T1000 (cell line): ENCODE measurements around the gene DNAJB11.
"Not testable (repeated sequence)": the region's sequence is repeated elsewhere in the genome, so short reads cannot be mapped to it uniquely, and the experiment has no call there.

ENCODE experiments used
- DNase-seq: peaks from one replicate; lab custom pipeline; 2025; ENCODE audit warnings: mixed read lengths; lab: John Stamatoyannopoulos, UW

Gene DNAJB11

DNA sequence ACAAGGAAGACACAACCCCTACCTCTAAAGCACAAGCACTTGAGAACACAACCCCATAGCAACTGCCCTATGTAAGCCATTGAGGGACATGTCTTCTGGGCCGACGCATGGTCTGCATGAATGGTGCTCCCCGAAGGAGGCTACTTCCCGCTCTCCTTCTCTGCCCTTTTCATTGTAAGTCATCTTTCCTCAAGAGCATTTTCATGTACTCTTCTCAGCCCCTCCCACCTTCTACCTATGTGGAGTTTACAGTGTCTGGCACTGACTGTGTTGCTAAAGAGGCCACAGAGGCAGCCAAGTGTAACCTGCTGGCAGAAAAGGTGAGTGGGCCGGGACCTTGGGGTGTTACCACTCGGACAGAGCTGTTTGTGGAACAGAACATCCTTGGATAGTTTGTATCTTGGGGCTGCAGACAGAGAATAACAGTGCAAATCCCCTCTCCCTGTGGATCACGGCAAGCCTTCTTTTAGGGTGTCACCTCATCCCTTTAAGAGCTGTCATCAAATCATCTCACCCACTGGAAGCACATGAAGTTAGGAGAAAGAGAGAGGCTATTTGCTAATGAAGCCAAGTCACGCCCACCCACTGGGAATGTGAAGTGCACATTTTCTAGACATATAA lies 47.9 kb downstream of the DNAJB11 start:
- no peak for DNase-seq

DNA sequence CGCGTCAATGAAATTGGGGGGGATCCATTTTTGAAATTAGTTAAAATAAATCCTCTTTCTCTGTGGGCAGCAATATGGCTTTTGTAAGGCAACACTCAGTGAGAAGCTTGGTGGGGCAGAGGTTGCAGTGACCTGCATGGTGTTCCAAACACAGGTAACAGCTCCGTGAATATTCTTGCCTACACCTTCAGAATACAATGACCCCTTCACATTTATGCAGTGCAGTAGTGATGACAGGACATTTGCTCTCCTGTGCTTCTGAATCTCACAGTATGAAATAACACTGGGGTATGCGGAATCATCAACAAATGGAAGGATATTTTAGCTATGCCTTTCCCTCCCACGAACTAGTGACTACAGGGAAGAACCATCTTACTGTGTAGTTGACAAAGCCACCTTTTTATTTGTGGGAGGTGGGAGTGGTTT lies 49.3 kb downstream of the DNAJB11 start:
- no peak for DNase-seq

DNA sequence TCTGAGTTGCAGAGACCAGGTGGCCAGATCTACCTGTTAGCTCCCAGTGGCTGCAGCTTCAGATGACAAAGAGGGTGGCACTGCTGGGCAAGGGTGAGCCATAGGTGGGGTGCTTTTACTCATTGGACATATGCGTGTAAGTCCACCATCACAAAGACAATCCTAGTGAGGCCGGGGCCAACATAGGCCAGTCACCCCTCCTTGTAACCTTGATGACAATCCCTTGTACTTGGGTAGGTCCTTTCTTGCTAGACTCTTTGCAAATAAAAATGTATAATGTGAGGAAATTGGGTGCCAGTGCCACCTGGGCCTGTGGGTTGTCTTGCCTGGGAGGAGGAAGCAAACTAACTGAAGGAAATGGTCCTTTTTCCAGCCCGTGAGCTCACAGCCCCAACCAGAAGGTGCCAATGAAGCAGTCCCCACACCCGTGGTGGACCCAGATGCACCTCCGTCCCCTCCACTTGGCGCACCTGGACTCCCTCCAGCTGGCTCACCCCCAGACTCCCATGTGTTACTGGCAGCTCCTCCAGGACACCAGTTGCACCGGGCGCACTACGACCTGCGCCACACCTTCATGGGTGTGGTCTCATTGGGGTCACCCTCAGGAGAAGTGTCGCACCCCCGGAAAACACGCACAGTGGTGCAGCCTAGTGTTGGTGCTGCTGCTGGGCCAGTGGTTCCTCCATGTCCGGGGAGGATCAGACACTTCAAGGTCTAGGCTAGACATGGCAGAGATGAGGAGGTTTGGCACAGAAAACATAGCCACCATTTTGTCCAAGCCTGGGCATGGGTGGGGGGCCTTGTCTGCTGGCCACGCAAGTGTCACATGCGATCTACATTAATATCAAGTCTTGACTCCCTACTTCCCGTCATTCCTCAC lies 49.9 kb downstream of the DNAJB11 start:
- no peak for DNase-seq

GRCh38 chr3:186621894-186622650 lies 51.6 kb downstream of the DNAJB11 start:
- no peak for DNase-seq

- no peak for DNase-seq
Measured at GRCh38 chr3:186622651-186623310, 52.3 kb downstream of the DNAJB11 start.

DNA sequence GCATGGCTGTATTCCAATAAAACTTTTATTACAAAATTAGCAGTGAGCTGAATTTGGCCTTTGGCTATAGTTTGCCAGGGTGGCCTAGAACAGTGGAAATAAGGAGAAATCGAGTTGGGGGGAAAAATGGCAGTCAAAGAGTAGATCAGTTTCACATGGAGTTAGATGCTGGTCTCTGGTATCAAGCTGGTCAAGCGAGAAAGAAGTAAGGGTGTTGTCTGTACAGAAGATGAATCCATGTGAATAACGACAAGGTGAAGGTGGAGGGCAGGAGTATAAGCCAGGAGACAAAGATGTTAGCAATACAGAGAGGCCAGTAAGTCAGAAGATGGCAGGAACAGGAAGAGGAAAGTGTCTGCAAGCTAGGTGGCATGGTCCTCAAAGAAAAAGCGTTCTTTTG lies 54.1 kb downstream of the DNAJB11 start:
- no peak for DNase-seq

DNA sequence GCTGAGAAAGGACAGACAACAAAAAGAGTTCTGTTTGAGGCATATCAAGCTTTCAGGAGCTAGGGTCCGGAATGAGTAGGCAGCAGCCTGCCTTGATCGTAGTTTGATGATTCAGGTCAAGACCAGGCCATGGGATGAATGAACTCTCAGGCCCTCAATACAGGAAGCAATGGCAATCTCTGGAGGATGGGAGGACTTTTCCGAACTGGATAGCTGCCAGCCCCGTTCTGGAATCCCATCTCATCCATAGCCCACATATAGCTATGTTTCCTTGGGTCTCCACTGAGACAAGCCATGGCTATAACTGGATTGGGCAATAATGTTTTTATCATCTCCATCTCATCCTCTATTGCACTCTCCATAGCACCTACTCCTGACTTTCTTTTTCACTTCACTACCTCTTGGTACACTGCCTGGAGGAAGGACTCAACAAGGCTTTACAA lies 55.1 kb downstream of the DNAJB11 start:
- DNase-seq = no peak

- no peak for DNase-seq
Measured at GRCh38 chr3:186626254-186626847, 55.8 kb downstream of the DNAJB11 start.

DNA sequence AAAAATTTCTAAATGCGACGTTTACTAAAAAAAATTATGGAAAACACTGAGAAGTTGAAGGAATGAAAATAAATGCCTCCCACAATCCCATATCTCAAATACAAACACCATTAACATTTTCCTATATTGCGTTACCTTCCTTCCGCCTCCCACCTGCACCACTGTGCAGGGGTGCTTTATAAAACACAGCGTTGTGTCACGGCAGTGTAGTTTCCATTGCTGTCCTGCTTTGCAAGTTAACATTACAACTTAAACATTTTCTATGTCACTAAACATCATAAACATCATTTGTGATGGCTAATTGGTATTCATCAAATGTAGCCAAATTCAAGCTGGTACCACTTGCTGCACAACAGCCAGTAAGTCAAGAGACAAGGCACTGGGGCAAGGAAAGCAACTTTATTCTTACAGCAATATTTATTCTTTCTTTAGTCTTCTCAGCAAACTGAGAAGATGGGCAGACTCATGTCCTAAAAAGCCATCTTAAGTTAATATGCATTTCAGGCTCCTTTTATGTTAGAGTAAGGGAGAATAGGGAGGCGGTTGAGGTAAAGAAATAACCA lies 57.4 kb downstream of the DNAJB11 start:
- no peak for DNase-seq

GRCh38 chr3:186628756-186629155 lies 58.2 kb downstream of the DNAJB11 start:
- no peak for DNase-seq

DNA sequence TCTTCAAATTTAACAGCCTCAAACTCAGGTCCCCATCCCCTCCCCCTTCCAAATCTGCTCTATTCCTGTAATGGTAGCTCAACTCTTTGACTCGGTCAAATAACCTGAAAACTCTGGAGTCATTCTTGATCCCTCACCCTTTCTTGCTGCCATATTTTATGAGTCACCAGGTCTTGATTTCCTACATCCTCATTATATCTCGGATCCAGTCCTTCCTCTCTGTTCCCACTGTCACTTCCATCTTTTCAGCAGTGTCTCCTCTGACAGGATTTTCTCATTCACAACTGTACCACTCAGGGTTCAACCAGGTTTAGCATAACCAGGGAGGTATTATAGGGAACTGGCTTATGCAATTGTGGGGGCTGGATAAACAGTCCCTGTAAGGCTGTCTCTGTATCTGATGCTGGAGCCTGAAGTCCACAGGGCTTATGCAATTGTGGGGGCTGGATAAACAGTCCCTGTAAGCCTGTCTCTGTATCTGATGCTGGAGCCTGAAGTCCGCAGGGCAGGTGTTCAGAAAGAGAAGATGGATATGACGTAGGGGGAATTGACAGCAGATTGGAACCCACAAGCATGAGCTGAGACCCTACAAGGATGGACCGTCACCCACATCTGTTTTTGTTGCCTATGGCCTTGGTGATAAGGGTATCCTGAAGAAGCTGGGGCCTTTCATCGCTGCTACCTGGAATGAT lies 60.6 kb downstream of the DNAJB11 start:
- no peak for DNase-seq

- DNase-seq = no peak
Measured at GRCh38 chr3:186633481-186633880, 63.0 kb downstream of the DNAJB11 start.

GRCh38 chr3:186634207-186634606 lies 63.7 kb downstream of the DNAJB11 start:
- not testable (repeated sequence) for DNase-seq
